H1 (cell line): Measurements from ENCODE around the gene OPCML. TPM values are rescaled to one million over a fixed set of nuclear protein-coding genes. Genes with fewer than 3 reads are reported as not detected.

Experiments
- CTCF ChIA-PET: fragments of 300-600 bp; sonication (Branson Sonifier 250); formaldehyde crosslinking; loops from one replicate; lab custom pipeline; 2021; ENCODE audit not compliant: partially characterized antibody; lab: Charles Lee
- POLR2A ChIA-PET: fragments of 300-600 bp; sonication (Branson Sonifier 250); formaldehyde crosslinking; loops from one replicate; lab custom pipeline; 2021; ENCODE audit warnings: inconsistent platforms; ENCODE audit not compliant: partially characterized antibody; lab: Charles Lee
- DNase-seq, 2 experiments: peaks; one replicate each; pipeline versions ENCODE4 v3.0.0 to v3.0.0-alpha.2; 2010 to 2022; ENCODE audit warnings: low spot score in 2 of 2, low read depth in 1 of 2, mixed read lengths in 1 of 2
- FAIRE-seq: peaks from 2 replicates; lab custom pipeline; 2011; peaks lifted over from hg19 to GRCh38; lab: Jason Lieb, UNC
- H2AFZ ChIP-seq: 2 replicates; pipeline ENCODE4 v1.8.1; 2012; ENCODE audit warnings: low read length, inconsistent platforms
- H2AK5ac ChIP-seq: 2 replicates; pipeline ENCODE4 v1.6.1; 2013; ENCODE audit warnings: low read depth, low read length
- H2BK120ac ChIP-seq: replicated peaks from 2 replicates; pipeline ENCODE3; 2013; ENCODE audit warnings: low read depth, low read length, inconsistent platforms
- H2BK12ac ChIP-seq: 2 replicates; pipeline ENCODE4 v1.6.1; 2013; ENCODE audit warnings: low read depth, low read length
- H2BK15ac ChIP-seq: 2 replicates; pipeline ENCODE4 v1.6.1; 2013; ENCODE audit warnings: low read length
- H2BK20ac ChIP-seq: 2 replicates; pipeline ENCODE4 v1.6.1; 2013; ENCODE audit warnings: low read length
- H2BK5ac ChIP-seq: 2 replicates; pipeline ENCODE4 v1.6.1; 2013; ENCODE audit warnings: low read depth, low read length
- H3K14ac ChIP-seq: 2 replicates; pipeline ENCODE4 v1.6.1; 2013; ENCODE audit warnings: inconsistent platforms; ENCODE audit not compliant: insufficient read length
- H3K18ac ChIP-seq: 2 replicates; pipeline ENCODE4 v1.6.1; 2013; ENCODE audit warnings: low read length; ENCODE audit errors: extremely low read depth
- H3K23ac ChIP-seq: 2 replicates; pipeline ENCODE4 v1.6.1; 2013; ENCODE audit warnings: inconsistent platforms; ENCODE audit not compliant: insufficient read length
- H3K23me2 ChIP-seq: 2 replicates; pipeline ENCODE4 v1.6.1; 2013; ENCODE audit warnings: low read depth, low read length
- H3K27ac ChIP-seq: 2 replicates; pipeline ENCODE4 v1.6.1; 2011; ENCODE audit warnings: low read depth, low read length, inconsistent platforms
- H3K27me3 ChIP-seq, 4 experiments: replicated peaks in 1 of 4; 1 replicate in 1 of 4; 2 replicates in 3 of 4; pipeline versions ENCODE4 v1.6.1 to v1.8.1; 2011 to 2013; ENCODE audit warnings: low read length in 3 of 4, mild to moderate bottlenecking in 3 of 4, inconsistent platforms in 2 of 4, mixed read lengths in 2 of 4, moderate library complexity in 1 of 4; ENCODE audit not compliant: control insufficient read depth in 3 of 4, insufficient read depth in 3 of 4; ENCODE audit errors: extremely low read depth in 1 of 4
- H3K36me3 ChIP-seq, 4 experiments: 2 replicates each; pipeline versions ENCODE4 v1.6.1 to v1.8.1; 2011 to 2013; ENCODE audit warnings: mild to moderate bottlenecking in 4 of 4, low read length in 3 of 4, moderate library complexity in 2 of 4, control low read depth in 1 of 4, inconsistent platforms in 1 of 4; ENCODE audit not compliant: insufficient read depth in 4 of 4, control insufficient read depth in 2 of 4
- H3K4ac ChIP-seq: replicated peaks from 2 replicates; pipeline ENCODE3; 2013; ENCODE audit warnings: low read length, low read depth, mixed read lengths, inconsistent platforms; ENCODE audit not compliant: insufficient read length
- H3K4me1 ChIP-seq, 4 experiments: replicated peaks in 1 of 4; 1 replicate in 1 of 4; 2 replicates in 3 of 4; pipeline versions ENCODE4 v1.6.1 to v1.8.1; 2011 to 2013; ENCODE audit warnings: low read length in 3 of 4, inconsistent platforms in 2 of 4, mixed read lengths in 1 of 4; ENCODE audit not compliant: insufficient read depth in 4 of 4, control insufficient read depth in 3 of 4
- H3K4me2 ChIP-seq, 2 experiments: 2 replicates each; pipeline versions ENCODE4 v1.6.1 to v1.8.1; 2011 to 2013; ENCODE audit warnings: low read depth in 2 of 2, low read length in 2 of 2, control low read depth in 1 of 2, inconsistent platforms in 1 of 2, mild to moderate bottlenecking in 1 of 2; ENCODE audit not compliant: insufficient read depth in 1 of 2
- H3K4me3 ChIP-seq, 4 experiments: fragments of 200-600, 300-600 bp in 1 of 4; sonication (generic), shearing (Covaris generic), sonication (Bioruptor Twin) in 1 of 4; 2 replicates each; pipeline versions ENCODE4 v1.5.1 to v1.8.1; 2011 to 2016; ENCODE audit warnings: low read length in 4 of 4, low read depth in 3 of 4, control low read depth in 2 of 4, inconsistent platforms in 2 of 4, mild to moderate bottlenecking in 2 of 4, mixed read lengths in 1 of 4, moderate library complexity in 1 of 4; ENCODE audit not compliant: insufficient read depth in 2 of 4; ENCODE audit errors: extremely low read depth in 1 of 4
- H3K56ac ChIP-seq: replicated peaks from 2 replicates; pipeline ENCODE3; 2013; ENCODE audit warnings: low read depth, mild to moderate bottlenecking, mixed read lengths, low read length, inconsistent platforms; ENCODE audit not compliant: insufficient read length
- H3K79me1 ChIP-seq: 2 replicates; pipeline ENCODE4 v1.6.1; 2013; ENCODE audit warnings: low read depth, low read length, control low read depth
- H3K79me2 ChIP-seq, 2 experiments: 2 replicates each; pipeline versions ENCODE4 v1.6.1 to v1.8.1; 2012 to 2013; ENCODE audit warnings: low read length in 2 of 2, mild to moderate bottlenecking in 2 of 2, inconsistent platforms in 1 of 2; ENCODE audit not compliant: insufficient read depth in 2 of 2, control insufficient read depth in 1 of 2
- H3K9ac ChIP-seq, 4 experiments: replicated peaks in 1 of 4; 1 replicate in 1 of 4; 2 replicates in 3 of 4; pipeline versions ENCODE4 v1.6.1 to v1.8.1; 2011 to 2013; ENCODE audit warnings: low read depth in 3 of 4, low read length in 3 of 4, control low read depth in 2 of 4, mild to moderate bottlenecking in 2 of 4, moderate library complexity in 2 of 4, inconsistent platforms in 1 of 4; ENCODE audit errors: extremely low read depth in 1 of 4
- H3K9me3 ChIP-seq, 2 experiments: 2 replicates each; pipeline versions ENCODE4 v1.6.1 to v1.8.1; 2012 to 2013; ENCODE audit warnings: mild to moderate bottlenecking in 2 of 2, moderate library complexity in 2 of 2, control low read depth in 1 of 2, inconsistent platforms in 1 of 2, low read depth in 1 of 2, low read length in 1 of 2, mixed read lengths in 1 of 2; ENCODE audit not compliant: insufficient read depth in 2 of 2
- H4K20me1 ChIP-seq, 2 experiments: replicated peaks in 1 of 2; 2 replicates each; pipeline versions ENCODE3 to v1.8.1; 2011 to 2013; ENCODE audit warnings: inconsistent platforms in 2 of 2, low read length in 2 of 2, mild to moderate bottlenecking in 1 of 2; ENCODE audit not compliant: insufficient read depth in 2 of 2, control insufficient read depth in 1 of 2
- H4K5ac ChIP-seq: 2 replicates; pipeline ENCODE4 v1.6.1; 2013; ENCODE audit warnings: low read length, low read depth, mixed read lengths, inconsistent platforms; ENCODE audit not compliant: insufficient read length
- H4K8ac ChIP-seq: 2 replicates; pipeline ENCODE4 v1.8.0; 2013; ENCODE audit warnings: mild to moderate bottlenecking, moderate library complexity, low read length, inconsistent platforms; ENCODE audit not compliant: insufficient read depth; ENCODE audit errors: extremely low read depth
- H4K91ac ChIP-seq: replicated peaks from 2 replicates; pipeline ENCODE3; 2013; ENCODE audit warnings: low read length, mixed read lengths, inconsistent platforms; ENCODE audit not compliant: insufficient read length
- ATF3 ChIP-seq: IDR thresholded peaks from 2 replicates; pipeline ENCODE4 v1.6.1; 2011; ENCODE audit warnings: low read depth, mild to moderate bottlenecking, low read length; ENCODE audit not compliant: insufficient read depth
- BRCA1 ChIP-seq: IDR thresholded peaks from 2 replicates; pipeline ENCODE4 v1.6.1; 2012; ENCODE audit warnings: low read depth, low read length, improper control_type of control experiment
- HDAC2 ChIP-seq, 2 experiments: fragments of 300-600 bp in 1 of 2; sonication (generic) in 1 of 2; IDR thresholded peaks; 2 replicates each; pipeline ENCODE4 v1.6.1; 2011 to 2012; ENCODE audit warnings: low read depth in 2 of 2, low read length in 2 of 2, mild to moderate bottlenecking in 2 of 2, moderate library complexity in 2 of 2, borderline replicate concordance in 1 of 2, inconsistent platforms in 1 of 2
- NANOG ChIP-seq: IDR thresholded peaks from 2 replicates; pipeline ENCODE4 v1.6.1; 2011; ENCODE audit warnings: low read length, low read depth, mild to moderate bottlenecking, inconsistent platforms; ENCODE audit not compliant: insufficient read depth, poor library complexity, severe bottlenecking
- NRF1 ChIP-seq: IDR thresholded peaks from 2 replicates; pipeline ENCODE4 v1.6.1; 2011; ENCODE audit warnings: mild to moderate bottlenecking, low read depth, low read length, improper control_type of control experiment
- RAD21 ChIP-seq, 2 experiments: IDR thresholded peaks in 1 of 2; conservative IDR thresholded peaks in 1 of 2; 2 replicates each; pipeline ENCODE4 v1.6.1; 2011; ENCODE audit warnings: low read depth in 2 of 2, low read length in 2 of 2, improper control_type of control experiment in 1 of 2, inconsistent platforms in 1 of 2, mild to moderate bottlenecking in 1 of 2, moderate library complexity in 1 of 2
- RBBP5 ChIP-seq: IDR thresholded peaks from 2 replicates; pipeline ENCODE4 v1.7.1; 2012; ENCODE audit warnings: low read depth, mild to moderate bottlenecking, inconsistent platforms, low read length, moderate library complexity, borderline replicate concordance
- SAP30 ChIP-seq: fragments of 300-600 bp; sonication (generic); IDR thresholded peaks from 2 replicates; pipeline ENCODE4 v1.7.1; 2012; ENCODE audit warnings: low read length, moderate library complexity, mild to moderate bottlenecking, inconsistent platforms; ENCODE audit not compliant: insufficient read depth, insufficient replicate concordance
- SP4 ChIP-seq: IDR thresholded peaks from 2 replicates; pipeline ENCODE4 v1.6.1; 2012; ENCODE audit warnings: low read length, inconsistent platforms
- TCF12 ChIP-seq: IDR thresholded peaks from 2 replicates; pipeline ENCODE4 v1.6.1; 2011; ENCODE audit warnings: low read depth, mild to moderate bottlenecking, low read length
- USF2 ChIP-seq: IDR thresholded peaks from 2 replicates; pipeline ENCODE4 v1.6.1; 2011; ENCODE audit warnings: low read length, improper control_type of control experiment
- WGBS, 2 experiments: shearing (Covaris generic) in 1 of 2; methylation state at CpG; one replicate each; pipeline versions ENCODE4 v1.1.6 to v1.1.7; 2013 to 2015; ENCODE audit warnings: low lambda C conversion rate in 2 of 2, mixed read lengths in 2 of 2, inconsistent platforms in 1 of 2, low coverage in 1 of 2, missing lambda C conversion rate in 1 of 2; ENCODE audit not compliant: insufficient replicate concordance in 2 of 2, insufficient coverage in 1 of 2, insufficient read length in 1 of 2; ENCODE audit errors: extremely low coverage in 1 of 2, missing lambda C conversion rate in 1 of 2; 5-methylcytosine and 5-hydroxymethylcytosine counted together
- polyA plus RNA-seq, 7 experiments: library from polyadenylated mRNA; depleted of rRNA in 3 of 7; stranded (reverse) in 5 of 7; unstranded in 2 of 7; fragments of >200 nt in 5 of 7; fragments of 200-250 nt in 2 of 7; gene quantifications; 1 replicate in 5 of 7; 2 replicates in 1 of 7; 4 replicates in 1 of 7; pipeline versions ENCODE4 v1.2.1 to v1.2.3, GENCODE V29; 2011 to 2013; ENCODE audit warnings: missing spikeins in 2 of 7, mixed read lengths in 2 of 7
- total RNA-seq: library from RNA; stranded (reverse); fragmentation: NEBNext Ultra II Directional; extraction: Animal tissue kit (Norgen Biotek cat#: 25700); gene quantifications from 2 replicates; pipeline ENCODE4 v1.2.1, GENCODE V29; 2021

The OPCML gene
- total and polyA plus RNA-seq, 2 of the 8 experiments (the other 6 are each of a cell fraction or from before 2014, with no cell fraction given) = 2.3 to 3.1 TPM

GRCh38 chr11:132589791-132590190 lies 942.5 kb downstream of the OPCML start:
- Histone ChIP-seq H3K79me1 (no peaks in the 10 kb centered on the region), H3K79me2 (no peaks in the 10 kb centered on the region), H2BK12ac (no peak overlapping the region), H3K27ac (no peak overlapping the region), H3K9me3 (no peaks in the 10 kb centered on the region), H2BK20ac (no peak overlapping the region), H3K27me3 (no peaks in the 10 kb centered on the region), H3K4me3 (no peak overlapping the region), H2BK120ac (no peak overlapping the region), H3K36me3 (no peaks in the 10 kb centered on the region), H3K4me2 (no peak overlapping the region), H4K5ac (no peak overlapping the region), H4K91ac (no peak overlapping the region), H3K14ac (no peak overlapping the region), H2BK15ac (no peak overlapping the region), H2BK5ac (no peak overlapping the region), H3K4ac (no peak overlapping the region), H2AK5ac (no peak overlapping the region), H4K8ac (no peak overlapping the region), H4K20me1 (no peaks in the 10 kb centered on the region), H2AFZ (no peak overlapping the region), H3K23me2 (no peaks in the 10 kb centered on the region), H3K9ac (no peak overlapping the region), H3K23ac (no peak overlapping the region), H3K56ac (no peak overlapping the region), H3K4me1 (no peaks in the 10 kb centered on the region; a peak in 1 of 7 replicates), H3K18ac (no peak overlapping the region)
- FAIRE-seq = no peak
- ChIA-PET CTCF (interaction anchor here (0.5 kb wide), 1 partner anchor 30 kb away, joined by 5 read pairs; no protein-coding TSS in a partner anchor), POLR2A (no interaction called here)
- no peak for DNase-seq
- WGBS, 2 experiments = 94% methylated on average over 1 of the region's 1 CpG; no CpG with 5 or more reads in 1 of the 2 experiments
- TF ChIP-seq USF2 (no peak), HDAC2 (IDR thresholded peaks at IDR 0.05; ENCODE audit: borderline replicate concordance in 1 of 2, low read depth in 2 of 2, low read length in 2 of 2) (no peak), TCF12 (no peak), ATF3 (no peak), BRCA1 (no peak), RAD21 (IDR thresholded peaks at IDR 0.05 in 1 of 2, conservative IDR thresholded peaks at IDR 0.05 in 1 of 2; ENCODE audit: low read depth in 2 of 2, low read length in 2 of 2) (no peak), SAP30 (no peak), RBBP5 (no peak), NRF1 (no peak), NANOG (no peak), SP4 (no peak)
